ENCODE data around the gene GBX1.

Gene GBX1

DNA sequence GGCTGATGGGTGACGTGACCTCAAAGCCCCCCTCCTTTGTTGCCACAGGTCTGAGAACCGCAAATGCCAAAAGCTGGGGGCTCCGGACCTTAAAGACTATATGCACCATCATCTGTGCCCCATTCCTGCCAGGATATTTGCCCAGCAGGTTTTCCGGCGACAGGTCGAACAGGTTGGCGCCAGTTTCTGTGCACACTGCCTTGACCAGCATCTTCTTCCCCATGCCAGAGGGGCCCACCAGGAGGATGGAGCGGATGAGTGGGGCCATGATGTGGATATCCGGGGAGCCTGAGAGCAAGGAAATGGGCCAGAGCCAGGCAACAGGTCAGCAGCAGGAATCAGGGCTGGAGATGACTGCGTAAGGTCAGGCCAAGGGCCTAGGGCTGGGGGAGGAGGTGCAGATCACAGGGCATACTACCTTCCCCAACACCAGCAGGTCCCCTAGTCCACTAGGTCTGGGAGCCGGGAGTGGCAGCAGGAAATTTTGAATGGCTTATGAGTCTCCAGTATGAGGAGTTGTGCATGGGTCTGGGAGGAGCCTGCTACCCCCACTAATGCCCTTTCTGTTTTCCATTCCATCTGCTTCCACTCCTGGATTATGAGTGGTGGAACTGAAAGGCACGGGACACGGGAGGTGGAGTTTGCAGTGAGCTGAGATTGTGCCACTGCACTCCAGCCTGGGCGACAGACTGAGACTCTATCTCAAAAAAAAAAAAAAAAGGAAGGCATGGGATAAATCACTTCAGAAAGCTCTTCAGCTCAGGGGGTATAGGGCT is 25.9 kb upstream of the GBX1 start:
- no peak for DNase-seq (ENCODE audit: low spot score)

DNA sequence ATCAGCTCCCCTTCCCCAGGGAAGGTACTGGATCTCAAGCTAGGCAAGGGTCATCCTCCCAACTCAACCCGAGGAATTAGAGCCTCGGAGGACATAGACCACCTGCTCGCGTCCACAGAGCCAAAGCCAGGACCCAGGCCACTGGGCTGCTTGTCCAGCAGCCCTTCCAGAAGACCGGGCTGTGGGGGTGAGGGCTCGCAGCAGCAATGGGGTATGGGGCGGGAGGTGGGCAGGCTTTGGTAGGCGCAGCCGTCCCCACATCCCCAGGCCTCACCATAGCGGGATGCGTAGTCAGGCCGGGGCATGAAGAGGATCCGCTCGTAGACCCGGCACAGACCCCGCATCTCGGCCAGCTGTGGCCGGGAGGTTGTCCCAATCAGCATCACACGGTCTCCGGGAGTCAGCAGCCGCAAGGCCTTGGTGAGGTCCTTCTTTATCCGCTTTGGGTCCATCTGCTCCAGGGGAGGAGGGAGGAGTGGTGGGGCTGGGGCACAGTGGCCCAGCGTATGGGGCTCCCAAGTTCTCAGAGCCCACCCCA is 24.6 kb upstream of the GBX1 start:
- no peak for DNase-seq (ENCODE audit: low spot score)

DNA sequence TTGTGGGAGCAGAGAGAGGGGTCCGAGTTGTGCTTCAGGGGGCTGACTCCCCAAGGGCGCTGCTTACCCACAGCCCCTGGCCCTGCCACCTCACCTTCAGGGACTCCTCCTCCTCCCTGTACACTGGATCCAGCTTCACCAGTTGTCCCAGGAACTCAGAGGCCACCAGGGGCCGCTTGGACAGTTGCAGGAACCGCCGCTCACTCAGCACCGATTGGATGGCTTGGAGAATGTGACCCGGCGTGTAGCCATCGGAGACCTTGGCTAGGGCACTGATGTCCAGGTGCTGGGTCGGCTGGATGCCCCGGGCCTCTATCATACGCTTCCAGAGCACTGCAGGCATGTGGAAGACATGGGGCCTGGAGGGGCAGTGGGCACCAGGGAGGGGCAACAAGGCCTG is 24.1 kb upstream of the GBX1 start:
- DNase-seq (ENCODE audit: low spot score): no peak

DNA sequence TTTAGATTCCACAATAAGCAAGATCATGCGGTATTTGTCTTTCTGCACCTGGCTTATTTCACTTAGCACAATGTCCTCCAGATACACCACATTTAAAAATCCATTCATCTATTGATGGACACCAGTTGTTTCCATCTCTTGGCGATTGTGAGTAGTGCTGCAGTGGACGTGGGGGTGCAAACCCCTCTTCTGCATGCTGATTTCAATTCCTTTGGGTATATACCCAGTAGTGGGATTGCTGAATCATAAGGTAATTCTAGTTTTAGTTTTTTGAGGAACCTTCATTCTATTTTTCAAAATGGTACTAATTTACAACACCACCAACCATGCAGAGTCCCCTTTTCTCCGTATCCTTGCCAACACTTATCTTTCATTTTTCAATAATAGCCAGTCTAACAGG is 21.5 kb upstream of the GBX1 start:
- DNase-seq (ENCODE audit: low spot score): no peak

DNA sequence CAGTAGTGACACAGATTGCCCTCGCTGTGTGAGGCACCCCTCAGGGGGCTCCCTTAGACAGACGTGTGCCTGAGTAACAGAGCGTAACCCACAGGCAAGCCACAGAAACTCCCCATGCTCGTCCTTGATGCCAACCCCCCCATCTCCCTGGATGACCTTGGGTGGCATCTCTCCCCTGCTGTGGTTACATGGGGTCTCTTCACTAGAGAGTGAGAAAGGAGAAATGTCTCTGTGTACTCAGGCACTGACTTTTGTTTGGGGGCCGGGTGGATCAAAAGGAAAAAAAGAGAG is 20.7 kb upstream of the GBX1 start:
- no peak for DNase-seq (ENCODE audit: low spot score)

DNA sequence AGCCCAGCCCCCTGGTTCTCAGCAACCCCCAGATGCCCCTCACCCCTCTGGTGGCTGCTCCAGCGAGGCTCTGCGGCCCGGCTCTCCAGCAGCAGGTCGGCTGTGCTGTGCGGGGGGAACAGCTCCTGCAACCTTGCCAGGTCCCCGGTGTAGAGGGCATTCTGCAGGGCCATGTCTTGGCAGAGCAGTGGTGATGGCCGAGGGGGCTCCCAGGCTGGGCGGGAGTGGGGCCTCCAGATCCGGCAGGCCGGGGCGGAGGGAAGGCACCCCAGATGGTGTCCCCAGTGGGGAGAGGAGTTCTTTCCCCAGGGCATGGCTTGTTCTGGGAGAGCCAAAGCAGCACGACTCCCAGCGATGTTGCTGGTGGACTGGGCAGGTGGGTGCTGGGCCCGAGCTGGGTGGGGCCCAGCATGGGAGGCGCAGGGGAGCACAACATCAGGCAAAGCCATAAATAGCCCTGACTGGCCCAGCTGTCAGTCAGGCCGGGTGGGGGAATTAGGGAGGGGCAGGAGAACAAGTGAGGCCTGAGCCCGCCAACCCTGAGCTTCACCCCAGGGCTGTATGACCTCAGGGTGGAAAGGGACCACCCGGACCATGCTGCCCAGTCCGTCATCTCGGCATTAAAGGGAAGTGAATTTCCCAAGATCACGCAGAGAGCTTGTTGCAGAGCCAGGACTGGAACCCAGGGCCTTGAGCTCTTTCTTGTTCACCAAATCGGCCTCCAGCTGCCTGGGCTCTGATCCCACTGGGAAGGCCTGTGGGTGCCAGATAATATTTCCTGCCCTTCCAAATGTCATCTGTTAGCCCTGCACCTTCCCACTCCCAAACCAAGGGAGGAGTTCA is 20.1 kb upstream of the GBX1 start:
- DNase-seq (ENCODE audit: low spot score): no peak

DNA sequence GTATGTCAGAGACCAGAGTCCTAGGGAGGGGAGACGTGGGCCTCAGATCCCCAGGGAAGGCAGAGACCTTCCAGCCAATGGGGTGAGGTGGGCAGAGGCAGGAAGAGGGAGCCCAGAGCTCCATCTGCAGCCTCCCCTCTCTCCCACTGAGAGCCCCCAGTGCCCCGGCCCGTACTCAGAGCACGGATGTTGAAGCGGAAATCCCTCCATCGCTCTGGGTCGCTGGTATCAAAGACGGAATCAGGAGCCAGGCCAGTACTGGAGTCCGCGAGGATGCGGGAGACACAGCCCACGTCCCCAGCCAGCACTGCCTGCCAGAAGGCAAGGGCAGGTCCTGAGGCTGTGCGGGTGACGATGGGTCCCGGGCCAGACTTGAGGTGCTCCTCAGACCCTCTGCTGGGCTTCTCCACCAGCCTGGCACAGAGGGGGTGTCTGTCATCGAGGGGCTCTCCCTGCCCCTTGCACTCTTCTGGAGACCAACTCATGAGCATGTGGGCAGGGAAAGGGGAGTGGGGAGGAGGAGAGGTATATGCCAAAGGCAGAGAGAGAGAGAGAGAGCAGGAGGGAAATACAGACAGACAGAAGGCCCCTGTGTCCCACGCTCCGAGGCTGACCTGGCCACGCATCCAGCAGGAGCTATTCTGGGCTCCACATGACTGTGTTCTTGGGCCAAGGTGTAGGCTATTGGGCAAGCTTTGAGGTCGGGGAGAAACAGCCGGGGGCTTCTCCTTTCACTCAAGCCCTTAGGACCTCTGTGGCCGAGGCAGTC is 19.3 kb upstream of the GBX1 start, which contains the start of gene ASB10:
ASB10 (minus strand) TSS at position 611 of the 769 bp plus-strand sequence; CDS start at position 491, 120 bp downstream.
- DNase-seq (ENCODE audit: low spot score): no peak

DNA sequence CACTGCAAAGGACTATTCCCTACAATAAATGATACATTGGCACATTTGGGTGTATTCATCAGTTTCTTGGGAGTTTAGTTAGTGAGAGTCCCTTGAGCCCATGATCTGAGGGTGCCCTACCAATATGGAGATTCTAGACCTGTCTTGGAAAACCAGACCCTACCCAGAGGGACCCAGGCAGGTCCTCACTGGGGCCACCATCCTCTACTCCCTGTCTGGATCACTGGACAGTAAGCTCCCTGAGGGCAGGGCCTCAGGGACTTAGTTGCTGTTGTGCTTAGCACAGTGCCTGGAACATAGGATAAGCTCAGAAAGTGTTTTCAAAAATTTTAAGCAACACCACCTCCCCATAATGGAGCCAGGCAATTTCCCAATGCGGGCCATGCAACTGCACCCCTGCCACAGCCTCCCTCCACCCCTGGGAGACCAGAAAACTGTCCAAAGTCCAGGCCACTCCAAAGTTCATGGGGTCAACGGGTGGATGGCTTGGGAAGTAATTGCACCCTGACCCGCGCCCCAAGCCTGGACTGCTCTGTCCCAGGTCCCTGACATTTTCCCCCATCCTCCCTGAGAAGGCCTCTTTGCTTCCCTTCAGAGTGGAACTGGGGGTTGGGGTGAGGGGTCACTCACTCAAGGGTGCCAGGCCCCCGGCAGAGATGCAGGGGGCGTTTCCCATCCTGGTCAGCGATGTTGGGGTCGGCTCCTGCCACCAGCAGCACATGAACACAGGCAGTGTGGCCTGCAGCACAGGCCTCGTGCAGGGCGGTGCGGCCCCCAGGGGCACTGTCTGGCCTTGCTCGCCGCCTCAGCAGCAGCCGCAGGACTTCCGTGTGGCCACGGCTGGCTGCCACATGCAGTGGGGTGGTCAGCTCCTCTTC is 18.5 kb upstream of the GBX1 start:
- no peak for DNase-seq (ENCODE audit: low spot score)

DNA sequence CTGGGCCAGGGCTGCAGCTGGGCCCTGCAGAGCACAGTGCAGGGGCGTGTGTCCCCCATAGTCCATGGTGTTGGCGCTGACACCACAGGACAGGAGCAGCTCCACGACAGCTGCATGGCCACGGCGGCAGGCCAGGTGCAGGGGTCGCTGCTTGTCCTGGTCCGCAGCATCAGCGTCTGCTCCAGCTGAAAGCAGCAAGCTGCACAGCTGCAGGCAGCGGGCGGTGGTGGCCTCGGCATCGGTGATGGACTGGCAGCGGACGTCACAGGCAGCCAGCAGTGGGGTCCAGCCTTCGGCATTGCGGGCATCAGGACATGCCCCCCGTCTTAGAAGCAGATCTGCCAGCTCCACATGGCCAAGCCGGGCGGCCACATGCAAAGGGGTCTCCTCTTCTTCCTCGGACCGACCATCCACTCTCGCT is 13.5 kb upstream of the GBX1 start:
- no peak for DNase-seq (ENCODE audit: low spot score)

DNA sequence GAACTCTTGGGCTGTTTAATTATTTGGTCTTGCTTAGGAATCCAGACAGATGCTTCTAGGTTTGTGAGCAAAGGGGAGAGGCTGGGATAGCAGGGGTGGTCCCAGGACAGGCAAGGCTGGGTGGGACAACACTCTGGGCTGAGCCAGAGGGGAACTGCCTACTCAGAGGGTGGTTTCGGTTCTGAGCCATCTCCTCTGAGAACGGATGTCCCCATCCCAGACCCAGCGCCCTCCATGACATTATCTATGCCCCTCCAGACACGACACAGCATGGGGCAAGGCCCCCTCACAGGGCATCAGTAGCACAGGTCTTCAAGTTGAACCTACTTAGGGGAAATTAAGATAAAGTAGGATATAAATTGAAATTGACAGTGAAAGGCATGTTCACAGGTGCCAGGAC is 12.5 kb upstream of the GBX1 start:
- DNase-seq (ENCODE audit: low spot score): no peak

DNA sequence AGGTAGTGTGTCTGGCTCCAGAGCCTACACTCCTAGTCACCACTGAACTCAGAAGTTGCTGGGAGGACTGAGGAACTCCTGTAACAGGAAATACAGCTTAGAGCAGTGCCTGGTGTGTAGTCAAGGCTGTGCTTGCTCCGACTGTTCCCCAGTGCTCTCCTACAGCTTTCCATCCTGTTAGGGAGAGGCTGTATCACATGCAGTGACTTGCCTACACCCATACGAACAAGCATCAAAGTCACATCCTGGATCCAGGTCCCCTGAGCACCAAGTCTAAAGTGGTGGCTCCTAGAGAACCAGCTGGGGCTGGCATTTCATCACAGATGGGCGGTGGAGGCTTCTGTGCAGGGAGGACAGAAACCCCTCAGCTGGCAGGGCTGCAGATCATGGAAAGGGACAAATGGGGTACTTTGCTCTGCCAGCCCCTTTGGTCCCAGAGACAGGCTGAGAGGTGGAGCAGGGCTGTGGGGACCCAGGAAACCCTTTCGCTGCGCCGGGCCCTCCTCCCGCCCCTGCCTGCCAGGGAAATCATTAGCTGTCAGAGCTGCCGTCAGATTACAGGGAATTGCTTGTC is 11.9 kb upstream of the GBX1 start:
- no peak for DNase-seq (ENCODE audit: low spot score)

DNA sequence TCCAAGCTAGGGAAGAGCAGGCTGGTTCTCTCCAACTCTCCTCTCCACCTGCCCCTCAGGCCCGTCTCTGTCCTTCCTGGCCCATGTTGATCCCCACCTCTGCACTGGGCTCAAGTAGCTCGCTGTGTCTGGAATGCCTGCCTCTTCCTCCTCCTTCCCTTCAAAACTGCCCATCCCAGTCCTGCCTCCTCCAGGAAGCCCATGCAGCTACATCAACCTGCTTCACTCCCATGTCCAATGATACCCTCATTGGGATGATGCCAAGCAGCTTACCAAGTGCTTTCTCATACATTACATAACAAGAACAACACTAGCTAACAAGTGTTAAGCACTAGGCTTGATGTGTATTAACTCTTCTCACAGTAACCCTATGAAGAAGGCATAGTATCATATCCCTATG is 11.3 kb upstream of the GBX1 start:
- DNase-seq (ENCODE audit: low spot score): no peak

DNA sequence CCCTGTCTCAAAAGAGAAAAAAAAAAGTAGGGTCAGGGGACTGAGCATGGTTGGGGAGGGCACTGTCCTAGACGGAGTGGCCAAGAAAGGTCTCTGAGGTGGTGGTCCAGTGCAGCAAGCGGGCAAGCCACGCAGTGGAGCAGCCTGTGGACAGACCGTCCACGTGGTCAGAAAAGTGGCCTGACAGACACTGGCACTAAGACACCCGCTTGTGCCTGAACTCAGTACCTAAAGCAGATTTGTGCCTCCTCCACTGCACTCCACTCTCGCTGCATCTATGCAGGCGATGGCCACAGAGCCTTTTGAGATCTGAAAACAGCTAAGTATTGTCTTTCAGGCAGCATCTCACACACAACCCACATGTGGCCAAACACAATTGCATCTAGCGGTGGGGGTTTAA is 10.7 kb upstream of the GBX1 start:
- DNase-seq (ENCODE audit: low spot score): no peak

DNA sequence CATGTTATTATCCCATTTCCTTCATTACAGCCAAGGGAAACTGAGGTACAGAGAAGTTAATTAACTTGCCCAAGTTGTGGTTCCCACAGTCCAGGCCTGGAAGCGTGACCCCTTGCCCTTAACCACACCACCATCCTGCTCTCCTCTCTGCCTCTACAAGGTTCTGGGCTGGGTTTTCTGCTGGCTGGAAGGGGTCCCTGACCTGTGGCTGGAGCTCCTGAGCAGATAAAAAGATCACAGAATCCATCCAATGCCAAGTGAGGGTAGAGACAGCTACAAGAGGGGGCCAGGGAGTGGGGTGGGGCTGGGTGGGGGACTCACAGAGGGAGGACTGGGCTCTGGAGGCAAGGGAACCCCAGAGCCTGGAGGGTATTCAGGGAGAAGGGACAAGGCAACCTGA is 9.8 kb upstream of the GBX1 start:
- no peak for DNase-seq (ENCODE audit: low spot score)

DNA sequence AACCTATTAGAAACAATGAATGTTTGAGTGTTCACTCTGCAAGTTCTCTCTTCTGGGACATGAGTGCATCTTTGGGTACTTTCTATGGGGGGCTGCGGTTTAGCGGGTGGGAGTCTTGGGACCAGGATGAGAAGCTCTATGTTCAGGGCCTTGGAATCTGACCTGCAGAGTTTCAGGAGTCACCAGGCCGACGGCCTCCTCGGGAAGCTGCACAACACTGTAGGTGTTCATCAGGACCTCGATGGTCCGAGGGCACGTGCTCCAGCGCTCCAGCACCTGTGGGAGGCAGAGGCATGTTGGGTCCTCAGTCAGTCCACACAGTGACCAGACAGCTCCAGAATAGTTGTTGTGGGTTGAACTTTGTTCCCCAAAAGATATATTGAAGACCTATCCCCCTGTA is 8.9 kb upstream of the GBX1 start:
- DNase-seq (ENCODE audit: low spot score): no peak

DNA sequence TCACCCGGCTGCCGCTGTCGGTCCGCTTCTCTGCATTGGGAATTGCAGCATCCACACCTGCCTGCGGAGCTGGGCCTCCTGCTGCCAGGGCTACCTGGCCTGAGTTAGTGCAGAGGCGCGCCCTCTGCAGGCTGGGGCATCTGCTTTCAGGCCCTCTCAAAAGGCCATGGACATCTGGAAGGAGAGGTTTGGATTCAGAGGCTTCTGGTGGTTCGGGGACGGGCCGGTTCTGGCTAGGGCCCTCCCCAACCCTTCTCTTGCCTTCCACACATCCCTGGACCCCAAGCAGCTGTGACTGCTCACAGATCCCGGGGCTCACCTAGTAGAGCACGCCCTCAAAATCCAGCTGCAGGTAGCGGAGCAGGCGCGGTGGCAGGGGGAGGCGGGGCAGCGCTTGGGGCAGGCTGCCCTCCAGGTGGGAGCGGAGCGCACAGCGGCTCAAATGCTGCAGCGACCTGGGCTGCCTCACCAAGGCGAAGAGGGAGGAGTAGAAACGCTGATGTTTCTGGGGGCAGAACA is 8.4 kb upstream of the GBX1 start:
- no peak for DNase-seq (ENCODE audit: low spot score)

DNA sequence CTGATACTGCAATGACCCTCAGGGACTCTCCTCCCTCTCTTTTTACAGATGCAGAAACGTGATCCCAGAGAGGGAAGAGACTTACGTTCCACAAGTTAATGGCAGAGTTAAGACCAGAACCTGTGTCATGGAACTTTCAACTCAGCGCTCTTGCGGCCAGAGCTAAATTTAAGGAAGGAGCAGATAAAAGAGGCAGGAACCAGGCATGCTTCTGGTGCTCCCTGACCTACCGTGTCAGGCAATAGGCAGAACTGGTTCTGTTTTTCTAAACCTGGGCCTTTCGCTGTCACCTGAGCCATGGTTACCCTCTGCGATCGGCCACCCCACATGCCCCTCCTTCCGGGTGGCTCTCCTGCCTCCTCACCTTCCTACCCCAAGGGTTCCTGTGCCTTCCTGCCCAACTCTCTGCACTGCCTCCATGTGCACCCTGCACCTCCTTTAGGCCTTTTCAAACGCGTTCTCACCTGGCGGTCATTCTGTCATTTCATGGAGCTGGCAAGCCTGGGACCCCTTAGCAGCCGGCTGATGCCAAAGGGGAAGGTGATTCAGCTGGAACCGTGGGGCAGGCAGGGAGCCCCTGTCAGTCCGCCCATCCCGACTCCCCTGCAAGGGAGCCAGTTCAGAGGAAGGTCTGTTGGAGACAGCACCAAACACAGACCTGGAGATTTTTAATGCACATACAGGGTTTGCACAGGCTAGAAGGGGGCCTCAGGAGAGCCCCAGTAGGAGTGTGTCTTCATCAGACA is 7.7 kb upstream of the GBX1 start:
- DNase-seq (ENCODE audit: low spot score): no peak

DNA sequence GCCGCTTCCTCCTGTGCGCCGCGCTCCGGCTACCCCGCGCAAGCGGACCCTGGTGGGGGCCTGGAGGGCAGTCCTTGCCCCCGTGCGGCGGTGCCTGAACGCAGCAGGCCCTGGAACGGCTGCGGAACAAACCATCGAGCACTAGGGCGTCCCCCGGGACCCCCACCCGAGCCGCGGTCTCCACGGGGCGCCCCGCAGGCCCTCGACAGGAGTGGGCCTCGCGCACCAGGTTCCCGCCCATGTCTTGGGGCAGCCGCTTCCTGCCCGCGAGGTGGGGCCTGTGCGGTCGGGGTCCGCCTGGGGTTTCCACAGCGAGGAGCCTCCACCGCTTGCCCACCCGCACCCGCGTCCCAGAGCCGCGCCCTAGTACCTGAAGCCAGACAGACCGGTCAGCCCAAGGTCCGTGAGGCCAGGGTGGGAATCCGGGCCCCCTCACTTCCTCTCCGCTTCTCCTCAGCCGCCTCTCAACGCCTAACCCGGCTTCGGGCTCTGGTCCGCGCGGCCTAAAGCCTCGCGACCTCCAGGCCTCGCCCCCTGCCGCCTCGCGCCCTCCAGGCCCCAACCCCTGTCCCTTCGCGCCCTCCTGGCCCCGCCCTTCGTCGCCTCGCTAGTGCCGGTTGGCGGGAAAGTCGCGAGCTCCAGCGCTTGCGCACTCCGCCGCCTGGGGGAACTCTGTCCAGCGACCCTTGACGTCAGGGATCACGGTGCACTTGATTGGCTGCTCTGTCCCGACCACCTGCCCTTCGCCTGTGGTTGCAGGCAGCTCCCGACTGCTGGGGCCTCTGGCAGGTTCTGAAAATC is 7.0 kb upstream of the GBX1 start:
- no peak for DNase-seq (ENCODE audit: low spot score)

Data from HuH-7.5 (cell line).